Spinal cord (tissue), 10 donors: Measurements from ENCODE around the gene SLC2A1. TPM values are rescaled to one million over a fixed set of nuclear protein-coding genes. Genes with fewer than 3 reads are reported as not detected.
A peak's percentile ranks its signal among the peaks of the same experiment; 100 is the strongest.

Experiments
- DNase-seq, 6 donors: peaks; one replicate each; pipeline versions ENCODE4 v3.0.0 to v3.0.0-alpha.2; 2013 to 2015; ENCODE audit warnings: low spot score in 6 of 6, low read depth in 4 of 6
- H3K27ac ChIP-seq: one replicate; pipeline ENCODE4 v1.5.1; 2013; ENCODE audit warnings: low read depth, low read length, control low read depth
- H3K27me3 ChIP-seq: one replicate; pipeline ENCODE4 v1.6.1; 2013; ENCODE audit warnings: low read length; ENCODE audit not compliant: control insufficient read depth, insufficient read depth
- H3K36me3 ChIP-seq: one replicate; pipeline ENCODE4 v1.6.1; 2013; ENCODE audit warnings: low read length; ENCODE audit not compliant: control insufficient read depth, insufficient read depth
- H3K4me1 ChIP-seq: one replicate; pipeline ENCODE4 v1.6.1; 2013; ENCODE audit warnings: low read length; ENCODE audit not compliant: control insufficient read depth, insufficient read depth
- H3K4me3 ChIP-seq: one replicate; pipeline ENCODE4 v1.5.1; 2013; ENCODE audit warnings: low read depth, low read length, control low read depth
- H3K9me3 ChIP-seq: one replicate; pipeline ENCODE4 v1.6.1; 2013; ENCODE audit warnings: low read length; ENCODE audit not compliant: control insufficient read depth, insufficient read depth
- WGBS: methylation state at CpG from one replicate; pipeline ENCODE4 v1.1.5; 2013; ENCODE audit warnings: missing lambda C conversion rate; ENCODE audit not compliant: insufficient coverage; 5-methylcytosine and 5-hydroxymethylcytosine counted together
- polyA plus RNA-seq, 2 donors: library from polyadenylated mRNA; unstranded; fragments of 120-200 nt; gene quantifications; one replicate each; pipeline ENCODE4 v1.2.1, GENCODE V29; 2013; ENCODE audit not compliant: insufficient read length in 2 of 2
- total RNA-seq, 2 donors: library from RNA; depleted of rRNA in 1 of 2; stranded (reverse); fragments of 120-200 nt in 1 of 2; fragments of >200 nt in 1 of 2; gene quantifications; one replicate each; pipeline versions ENCODE4 v1.2.3 to v1.2.4, GENCODE V29; 2013 to 2014
- donor health status: healthy.

Gene SLC2A1
- total and polyA plus RNA-seq, 4 donors: 74.4 to 127 (median 98.1) TPM

- no peaks in the 10 kb centered on the region for H3K9me3 ChIP-seq
- H3K4me3 ChIP-seq: no peak overlapping the region
- peak in 1 of 6 donors; percentile 29 for DNase-seq
- peaks cover 20% of the 10 kb centered on the region for H3K36me3 ChIP-seq
- H3K27me3 ChIP-seq: no peaks in the 10 kb centered on the region
- 57% methylated on average over 9 of the region's 9 CpGs for WGBS
- H3K27ac ChIP-seq: no peak overlapping the region
- peaks cover 64% of the 10 kb centered on the region for H3K4me1 ChIP-seq
Measured at GRCh38 chr1:42944246-42944928, 14.3 kb downstream of the SLC2A1 start.

GRCh38 chr1:42943728-42944127, 14.9 kb downstream of the SLC2A1 start:
- 88% methylated on average over 4 of the region's 6 CpGs for WGBS
- H3K27ac ChIP-seq: no peak overlapping the region
- peaks cover 26% of the 10 kb centered on the region for H3K36me3 ChIP-seq
- no peak overlapping the region for H3K4me3 ChIP-seq
- no peak for DNase-seq
- no peaks in the 10 kb centered on the region for H3K9me3 ChIP-seq
- H3K27me3 ChIP-seq: no peaks in the 10 kb centered on the region
- peaks cover 58% of the 10 kb centered on the region for H3K4me1 ChIP-seq

- Histone ChIP-seq H3K9me3 (no peaks in the 10 kb centered on the region), H3K36me3 (peaks cover 30% of the 10 kb centered on the region), H3K4me3 (no peak overlapping the region), H3K27me3 (no peaks in the 10 kb centered on the region), H3K27ac (no peak overlapping the region), H3K4me1 (peaks cover 53% of the 10 kb centered on the region)
- 79% methylated on average over 7 of the region's 7 CpGs for WGBS
- DNase-seq: no peak
Measured at GRCh38 chr1:42943166-42943565, 15.5 kb downstream of the SLC2A1 start.

- H3K9me3 ChIP-seq: no peaks in the 10 kb centered on the region
- DNase-seq: no peak
- H3K4me1 ChIP-seq: peaks cover 49% of the 10 kb centered on the region
- peaks cover 38% of the 10 kb centered on the region for H3K36me3 ChIP-seq
- WGBS: 79% methylated on average over 3 of the region's 6 CpGs
- no peak overlapping the region for H3K4me3 ChIP-seq
- H3K27me3 ChIP-seq: no peaks in the 10 kb centered on the region
- no peak overlapping the region for H3K27ac ChIP-seq
Measured at GRCh38 chr1:42942444-42942843, 16.2 kb downstream of the SLC2A1 start.

GRCh38 chr1:42941640-42942330, 16.9 kb downstream of the SLC2A1 start:
- peak in 2 of 6 donors; percentile 59 to 77 for DNase-seq
- WGBS: 77% methylated on average over 6 of the region's 9 CpGs
- Histone ChIP-seq H3K36me3 (peaks cover 43% of the 10 kb centered on the region), H3K4me3 (no peak overlapping the region), H3K9me3 (no peaks in the 10 kb centered on the region), H3K4me1 (peaks cover 42% of the 10 kb centered on the region), H3K27me3 (no peaks in the 10 kb centered on the region), H3K27ac (no peak overlapping the region)

GRCh38 chr1:42940851-42941639, 17.6 kb downstream of the SLC2A1 start:
- H3K36me3 ChIP-seq: peaks cover 49% of the 10 kb centered on the region
- H3K27ac ChIP-seq: peak overlapping the region; percentile 36
- H3K9me3 ChIP-seq: no peaks in the 10 kb centered on the region
- H3K4me3 ChIP-seq: no peak overlapping the region
- DNase-seq: no peak
- WGBS: 58% methylated on average over 14 of the region's 14 CpGs
- no peaks in the 10 kb centered on the region for H3K27me3 ChIP-seq
- peaks cover 43% of the 10 kb centered on the region for H3K4me1 ChIP-seq

- no peak for DNase-seq
- H3K36me3 ChIP-seq: peaks cover 56% of the 10 kb centered on the region
- peaks cover 34% of the 10 kb centered on the region for H3K4me1 ChIP-seq
- no peaks in the 10 kb centered on the region for H3K9me3 ChIP-seq
- WGBS: 83% methylated on average over 14 of the region's 14 CpGs
- no peak overlapping the region for H3K27ac ChIP-seq
- no peaks in the 10 kb centered on the region for H3K27me3 ChIP-seq
- no peak overlapping the region for H3K4me3 ChIP-seq
Measured at GRCh38 chr1:42938645-42939615, 19.7 kb downstream of the SLC2A1 start.

GRCh38 chr1:42937836-42938644, 20.6 kb downstream of the SLC2A1 start:
- Histone ChIP-seq H3K27me3 (no peaks in the 10 kb centered on the region), H3K27ac (no peak overlapping the region), H3K9me3 (no peaks in the 10 kb centered on the region), H3K4me3 (no peak overlapping the region), H3K4me1 (peaks cover 25% of the 10 kb centered on the region), H3K36me3 (peaks cover 57% of the 10 kb centered on the region)
- no peak for DNase-seq
- WGBS: 88% methylated on average over 5 of the region's 6 CpGs
